Ishikawa (cell line): ENCODE measurements around the gene JMJD1C.

Experiments
- CEBPB ChIP-seq: IDR thresholded peaks from 2 replicates; pipeline ENCODE4 v1.6.1; 2012
- CREB1 ChIP-seq: IDR thresholded peaks from 2 replicates; pipeline ENCODE4 v1.6.1; 2012; ENCODE audit warnings: low read depth
- EP300 ChIP-seq: IDR thresholded peaks from 2 replicates; pipeline ENCODE4 v1.6.1; 2012; ENCODE audit warnings: borderline replicate concordance
- FOXM1 ChIP-seq: IDR thresholded peaks from 2 replicates; pipeline ENCODE4 v1.6.1; 2012; ENCODE audit warnings: low read depth, borderline replicate concordance
- NFIC ChIP-seq: IDR thresholded peaks from 2 replicates; pipeline ENCODE4 v1.6.1; 2012
- RAD21 ChIP-seq: IDR thresholded peaks from 2 replicates; pipeline ENCODE4 v1.6.1; 2012; ENCODE audit warnings: low read depth
- TAF1 ChIP-seq: IDR thresholded peaks from 2 replicates; pipeline ENCODE4 v1.6.1; 2012; ENCODE audit warnings: low read depth, mild to moderate bottlenecking
- TEAD4 ChIP-seq: IDR thresholded peaks from 2 replicates; pipeline ENCODE4 v1.6.1; 2012
- YY1 ChIP-seq: IDR thresholded peaks from 2 replicates; pipeline ENCODE4 v1.6.1; 2012; ENCODE audit warnings: low read depth
- TF ChIP-seq, protein P1 (sequence below): IDR thresholded peaks from 2 replicates; pipeline ENCODE4 v1.6.1; 2012
- TF ChIP-seq, protein P2 (sequence below): IDR thresholded peaks from 2 replicates; pipeline ENCODE4 v1.6.1; 2012; ENCODE audit warnings: low read depth, mild to moderate bottlenecking

DNA sequence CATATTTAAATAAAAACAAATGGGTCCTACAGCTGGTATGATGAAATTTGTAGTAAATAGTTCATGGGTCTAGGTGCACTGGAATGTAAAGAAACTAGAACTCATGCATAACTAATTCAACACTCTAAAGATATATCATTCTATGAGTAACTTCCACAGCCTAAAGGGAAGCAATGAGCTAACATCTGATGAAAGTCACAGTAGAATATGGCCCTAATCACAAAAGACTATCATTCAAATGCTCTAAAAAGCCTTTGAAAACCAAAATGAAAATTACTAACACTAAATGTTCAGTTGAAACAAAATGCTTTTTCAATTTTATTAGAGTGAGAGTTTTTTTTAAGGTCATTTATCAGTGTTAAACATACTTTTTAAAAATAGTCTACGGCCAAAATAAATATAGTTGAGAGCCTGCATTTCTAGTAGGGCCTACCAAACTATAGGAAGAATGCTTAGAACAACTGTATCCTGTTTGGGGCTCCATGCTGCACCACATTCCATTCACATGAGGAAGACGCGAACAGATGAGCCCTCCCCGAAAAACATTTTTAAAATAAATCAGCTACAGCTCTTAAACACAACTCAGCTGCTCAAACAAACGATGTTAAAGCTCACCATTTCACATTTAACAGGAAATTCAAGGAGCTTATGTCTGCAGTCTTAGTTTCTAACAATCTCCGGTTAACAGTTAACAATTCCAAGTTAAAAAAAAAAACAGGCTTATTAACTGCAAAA lies 198.2 kb downstream of the JMJD1C start:
- TF ChIP-seq CREB1 (no peak), CEBPB (0 out of 2 replicates have a peak, but pooled peaks have one; percentile 12), EP300 (no peak), RAD21 (no peak), TEAD4 (peak; percentile 50; the same call in 1 of the 2 replicates), NFIC (no peak), TAF1 (no peak), FOXM1 (no peak), YY1 (no peak)
- TF ChIP-seq, protein P1, sequence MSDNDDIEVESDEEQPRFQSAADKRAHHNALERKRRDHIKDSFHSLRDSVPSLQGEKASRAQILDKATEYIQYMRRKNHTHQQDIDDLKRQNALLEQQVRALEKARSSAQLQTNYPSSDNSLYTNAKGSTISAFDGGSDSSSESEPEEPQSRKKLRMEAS, result no peak
- TF ChIP-seq, protein P2, sequence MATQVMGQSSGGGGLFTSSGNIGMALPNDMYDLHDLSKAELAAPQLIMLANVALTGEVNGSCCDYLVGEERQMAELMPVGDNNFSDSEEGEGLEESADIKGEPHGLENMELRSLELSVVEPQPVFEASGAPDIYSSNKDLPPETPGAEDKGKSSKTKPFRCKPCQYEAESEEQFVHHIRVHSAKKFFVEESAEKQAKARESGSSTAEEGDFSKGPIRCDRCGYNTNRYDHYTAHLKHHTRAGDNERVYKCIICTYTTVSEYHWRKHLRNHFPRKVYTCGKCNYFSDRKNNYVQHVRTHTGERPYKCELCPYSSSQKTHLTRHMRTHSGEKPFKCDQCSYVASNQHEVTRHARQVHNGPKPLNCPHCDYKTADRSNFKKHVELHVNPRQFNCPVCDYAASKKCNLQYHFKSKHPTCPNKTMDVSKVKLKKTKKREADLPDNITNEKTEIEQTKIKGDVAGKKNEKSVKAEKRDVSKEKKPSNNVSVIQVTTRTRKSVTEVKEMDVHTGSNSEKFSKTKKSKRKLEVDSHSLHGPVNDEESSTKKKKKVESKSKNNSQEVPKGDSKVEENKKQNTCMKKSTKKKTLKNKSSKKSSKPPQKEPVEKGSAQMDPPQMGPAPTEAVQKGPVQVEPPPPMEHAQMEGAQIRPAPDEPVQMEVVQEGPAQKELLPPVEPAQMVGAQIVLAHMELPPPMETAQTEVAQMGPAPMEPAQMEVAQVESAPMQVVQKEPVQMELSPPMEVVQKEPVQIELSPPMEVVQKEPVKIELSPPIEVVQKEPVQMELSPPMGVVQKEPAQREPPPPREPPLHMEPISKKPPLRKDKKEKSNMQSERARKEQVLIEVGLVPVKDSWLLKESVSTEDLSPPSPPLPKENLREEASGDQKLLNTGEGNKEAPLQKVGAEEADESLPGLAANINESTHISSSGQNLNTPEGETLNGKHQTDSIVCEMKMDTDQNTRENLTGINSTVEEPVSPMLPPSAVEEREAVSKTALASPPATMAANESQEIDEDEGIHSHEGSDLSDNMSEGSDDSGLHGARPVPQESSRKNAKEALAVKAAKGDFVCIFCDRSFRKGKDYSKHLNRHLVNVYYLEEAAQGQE, result no peak
